Transverse colon (tissue), 4 donors: ENCODE measurements around the gene CCDC50. TPM values are rescaled to one million over a fixed set of nuclear protein-coding genes. Genes with fewer than 3 reads are reported as not detected.

ENCODE experiments used
- DNase-seq: peaks from one replicate; pipeline ENCODE4 v3.0.0-alpha.2; 2019
- H3K27ac ChIP-seq, 4 donors: fragments of 200-600 bp; sonication (generic); 2 replicates each; pipeline ENCODE4 v1.5.1; 2016 to 2018; ENCODE audit warnings: inconsistent platforms in 4 of 4
- H3K27me3 ChIP-seq: fragments of 200-600 bp; sonication (generic); 2 replicates; pipeline ENCODE4 v1.5.1; 2017; ENCODE audit warnings: inconsistent platforms
- H3K36me3 ChIP-seq, 4 donors: fragments of 200-600 bp; sonication (generic); 2 replicates each; pipeline ENCODE4 v1.5.1; 2017 to 2019; ENCODE audit warnings: inconsistent platforms in 4 of 4
- H3K4me1 ChIP-seq, 4 donors: fragments of 200-600 bp; sonication (generic); 2 replicates each; pipeline ENCODE4 v1.5.1; 2017 to 2020; ENCODE audit warnings: inconsistent platforms in 4 of 4
- H3K4me3 ChIP-seq, 4 donors: fragments of 200-600 bp; sonication (generic); 1 replicate in 1 of 4; 2 replicates in 3 of 4; pipeline versions ENCODE4 v1.5.1 to v1.6.1; 2017 to 2019; ENCODE audit warnings: inconsistent platforms in 4 of 4
- H3K9me3 ChIP-seq, 2 donors: fragments of 200-600 bp; sonication (generic); 2 replicates each; pipeline ENCODE4 v1.5.1; 2017 to 2019; ENCODE audit warnings: inconsistent platforms in 2 of 2
- EP300 ChIP-seq: sonication (generic); formaldehyde crosslinking; IDR thresholded peaks from one replicate; pipeline ENCODE4 v1.6.1; 2017; ENCODE audit warnings: antibody characterized with exemption, low read depth
- POLR2A ChIP-seq: fragments of 450-650 bp; IDR thresholded peaks from one replicate; pipeline ENCODE4 v1.6.1; 2016; ENCODE audit warnings: antibody characterized with exemption, mild to moderate bottlenecking, moderate library complexity
- POLR2AphosphoS5 ChIP-seq, 3 donors: sonication (generic); formaldehyde crosslinking; IDR thresholded peaks; one replicate each; pipeline ENCODE4 v1.6.1; 2016; ENCODE audit warnings: antibody characterized with exemption in 3 of 3
- WGBS, 2 donors: methylation state at CpG; one replicate each; pipeline ENCODE4 v1.1.5; 2018; ENCODE audit warnings: low coverage in 1 of 2; 5-methylcytosine and 5-hydroxymethylcytosine counted together
- in situ Hi-C, 4 donors: fragments of 200-750 bp; cut with MboI; loops; one replicate each; pipeline versions ENCODE4 v1.15.0 to v1.15.1; 2017; ENCODE audit warnings: low sequenced_read_pairs in 3 of 4, low pct_ligation_motif_present in 1 of 4, low pct_unique_long_range_greater_than_20kb in 1 of 4
- intact Hi-C: fragments of 100-400 bp; cut with DNase I; formaldehyde crosslinking; loops from one replicate; pipeline ENCODE4 v1.15.1; 2023; ENCODE audit warnings: low total_unique reads
- total RNA-seq, 4 donors: library from RNA; depleted of rRNA; stranded (reverse); fragments of >200 nt; gene quantifications; one replicate each; pipeline ENCODE4 v1.1.0, GENCODE V29; 2016
- TF ChIP-seq, protein P1 (sequence below), 5 experiments: fragments of 200-600 bp in 3 of 5; fragments of 450-650 bp in 2 of 5; sonication (generic) in 3 of 5; IDR thresholded peaks; 1 replicate in 2 of 5; 2 replicates in 3 of 5; pipeline ENCODE4 v1.5.1; 2016 to 2017; ENCODE audit warnings: antibody characterized with exemption in 5 of 5, inconsistent platforms in 3 of 5, mild to moderate bottlenecking in 2 of 5, moderate library complexity in 1 of 5

CCDC50 gene
- total RNA-seq, 4 donors from 2014 or later: 61.3 to 78.0 (median 69.5) TPM

DNA sequence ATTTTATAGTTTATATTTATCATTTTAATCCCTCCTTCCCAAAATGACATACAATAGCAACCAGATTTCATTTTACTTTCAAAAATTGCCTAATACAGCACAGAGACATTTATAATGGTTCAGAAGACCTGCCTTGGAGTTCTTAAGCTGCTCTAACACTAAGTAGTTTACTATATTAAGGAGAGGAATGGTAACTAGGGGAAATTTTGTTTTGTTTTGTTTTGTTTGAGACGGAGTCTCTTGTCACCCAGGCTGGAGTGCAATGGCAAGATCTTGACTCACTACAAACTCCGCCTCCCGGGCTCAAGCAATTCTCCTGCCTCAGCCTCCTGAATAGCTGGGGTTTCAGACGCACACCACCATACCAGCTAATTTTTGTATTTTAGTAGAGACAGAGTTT lies 22.8 kb upstream of the CCDC50 start:
- no peak for DNase-seq
- in situ Hi-C loops: no loop called here
- 88% methylated on average over 4 of the region's 4 CpGs; no CpG with 5 or more reads in 1 of the 2 donors for whole genome bisulfite sequencing, 2 donors
- Histone ChIP-seq H3K4me1 (peaks cover 0 to 6% (median 3%) of the 10 kb centered on the region in 4 donors), H3K27me3 (no peaks in the 10 kb centered on the region), H3K27ac (no peak overlapping the region), H3K9me3 (no peaks in the 10 kb centered on the region), H3K4me3 (no peak overlapping the region), H3K36me3 (no peaks in the 10 kb centered on the region)
- intact Hi-C loops: no loop called here
- TF ChIP-seq POLR2AphosphoS5 (IDR thresholded peaks at IDR 0.05) (no peak), EP300 (no peak), POLR2A (no peak)
- TF ChIP-seq, protein P1, sequence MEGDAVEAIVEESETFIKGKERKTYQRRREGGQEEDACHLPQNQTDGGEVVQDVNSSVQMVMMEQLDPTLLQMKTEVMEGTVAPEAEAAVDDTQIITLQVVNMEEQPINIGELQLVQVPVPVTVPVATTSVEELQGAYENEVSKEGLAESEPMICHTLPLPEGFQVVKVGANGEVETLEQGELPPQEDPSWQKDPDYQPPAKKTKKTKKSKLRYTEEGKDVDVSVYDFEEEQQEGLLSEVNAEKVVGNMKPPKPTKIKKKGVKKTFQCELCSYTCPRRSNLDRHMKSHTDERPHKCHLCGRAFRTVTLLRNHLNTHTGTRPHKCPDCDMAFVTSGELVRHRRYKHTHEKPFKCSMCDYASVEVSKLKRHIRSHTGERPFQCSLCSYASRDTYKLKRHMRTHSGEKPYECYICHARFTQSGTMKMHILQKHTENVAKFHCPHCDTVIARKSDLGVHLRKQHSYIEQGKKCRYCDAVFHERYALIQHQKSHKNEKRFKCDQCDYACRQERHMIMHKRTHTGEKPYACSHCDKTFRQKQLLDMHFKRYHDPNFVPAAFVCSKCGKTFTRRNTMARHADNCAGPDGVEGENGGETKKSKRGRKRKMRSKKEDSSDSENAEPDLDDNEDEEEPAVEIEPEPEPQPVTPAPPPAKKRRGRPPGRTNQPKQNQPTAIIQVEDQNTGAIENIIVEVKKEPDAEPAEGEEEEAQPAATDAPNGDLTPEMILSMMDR (IDR thresholded peaks at IDR 0.05): no peak

DNA sequence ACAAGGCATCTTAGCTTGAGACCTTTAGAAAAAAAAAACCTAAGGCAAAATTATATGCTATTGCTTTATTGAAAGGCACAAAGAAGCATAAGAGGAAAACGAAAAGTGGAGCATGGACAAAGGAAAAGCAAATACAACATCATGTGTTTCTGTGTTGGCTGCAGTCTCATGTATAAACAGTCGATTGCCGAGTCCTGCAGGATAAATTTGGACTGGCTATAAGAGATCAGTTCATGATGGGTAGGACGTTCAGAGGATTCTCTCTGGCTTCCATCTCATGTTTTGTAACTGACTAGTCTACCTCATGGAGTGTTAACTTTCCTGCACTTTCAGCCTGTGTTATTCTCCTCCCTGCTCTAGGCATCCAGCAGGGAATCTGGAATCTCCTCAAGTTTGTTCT lies 21.9 kb upstream of the CCDC50 start:
- no peaks in the 10 kb centered on the region for H3K36me3 ChIP-seq
- H3K27ac ChIP-seq: no peak overlapping the region
- no peak overlapping the region for H3K4me3 ChIP-seq
- no peak for TF ChIP-seq POLR2AphosphoS5 (IDR thresholded peaks at IDR 0.05)
- TF ChIP-seq EP300: no peak
- TF ChIP-seq POLR2A: no peak
- TF ChIP-seq, protein P1 (IDR thresholded peaks at IDR 0.05): no peak
- H3K27me3 ChIP-seq: no peaks in the 10 kb centered on the region
- 76% methylated on average over 3 to 4 of the region's 4 CpGs for WGBS, 2 donors
- DNase-seq: no peak
- in situ Hi-C loops: no loop called here
- intact Hi-C loops: no loop called here
- peaks cover 0 to 3% (median 2%) of the 10 kb centered on the region in 4 donors for H3K4me1 ChIP-seq
- no peaks in the 10 kb centered on the region for H3K9me3 ChIP-seq

DNA sequence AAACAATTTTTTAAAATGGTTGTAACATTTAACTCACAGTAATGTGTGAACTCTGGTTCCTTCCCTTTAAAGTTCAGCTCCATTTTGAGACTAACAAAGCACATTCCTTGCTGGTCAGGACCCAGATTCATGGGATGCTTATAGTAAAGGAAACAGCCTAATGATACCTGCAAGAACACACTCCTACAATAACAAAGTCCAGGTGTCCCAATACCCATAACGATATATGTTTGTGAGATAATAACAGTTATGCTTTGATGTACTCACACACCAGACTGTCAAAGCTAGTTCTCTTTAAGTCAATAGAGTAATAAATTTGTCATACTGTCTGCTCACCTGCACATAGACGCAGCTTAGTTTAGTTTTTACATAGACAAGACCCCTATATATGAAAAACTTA lies 15.9 kb upstream of the CCDC50 start:
- Histone ChIP-seq H3K9me3 (no peaks in the 10 kb centered on the region), H3K4me3 (no peak overlapping the region), H3K36me3 (no peaks in the 10 kb centered on the region), H3K27me3 (no peaks in the 10 kb centered on the region), H3K27ac (no peak overlapping the region), H3K4me1 (no peaks in the 10 kb centered on the region)
- 45 to 69% methylated on average over 2 of the region's 2 CpGs for WGBS, 2 donors
- no peak for DNase-seq
- TF ChIP-seq EP300 (no peak), POLR2A (no peak), POLR2AphosphoS5 (IDR thresholded peaks at IDR 0.05) (no peak)
- TF ChIP-seq, protein P1 (IDR thresholded peaks at IDR 0.05): no peak
- intact Hi-C loops: no loop called here
- in situ Hi-C loops: no loop called here

DNA sequence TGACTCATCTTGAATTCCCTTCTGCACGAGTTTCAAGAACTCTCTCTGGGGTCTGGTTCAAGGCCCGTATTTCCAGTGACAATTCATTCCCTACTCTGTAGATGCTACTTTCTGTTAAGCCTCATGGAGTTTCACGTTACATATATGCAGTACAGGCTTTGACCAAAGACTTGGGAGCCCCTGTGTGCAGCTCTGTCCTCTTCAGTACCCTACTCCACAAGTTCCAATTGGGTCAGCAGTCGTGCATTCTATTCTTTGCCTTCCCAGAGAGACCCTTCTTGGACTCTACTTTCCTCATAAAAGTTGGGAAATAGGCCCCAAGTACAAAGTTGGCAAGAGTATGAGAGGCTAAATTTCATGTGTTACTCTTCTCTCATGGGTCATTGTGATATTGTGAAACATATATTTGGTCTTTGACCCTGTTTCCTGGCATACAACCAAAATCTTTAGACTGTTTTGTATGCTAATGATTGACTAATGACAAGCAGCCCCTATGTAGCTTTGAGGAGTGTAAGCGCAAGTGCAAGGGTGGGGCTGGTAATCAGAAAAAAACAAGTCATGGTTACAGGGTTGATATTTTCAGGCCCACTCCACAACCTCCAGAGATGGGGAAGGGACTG lies 15.0 kb upstream of the CCDC50 start:
- WGBS, 2 donors: 90 to 94% methylated on average over 2 to 5 of the region's 5 CpGs

More for the DNA sequence above, 15.0 kb upstream of the CCDC50 start:
- no peak for DNase-seq
- H3K27ac ChIP-seq: no peak overlapping the region
- intact Hi-C loops: no loop called here
- no peaks in the 10 kb centered on the region for H3K36me3 ChIP-seq
- H3K4me3 ChIP-seq: no peak overlapping the region
- no peaks in the 10 kb centered on the region for H3K4me1 ChIP-seq
- in situ Hi-C loops: no loop called here
- H3K9me3 ChIP-seq: no peaks in the 10 kb centered on the region
- TF ChIP-seq, protein P1 (IDR thresholded peaks at IDR 0.05): no peak
- no peak for TF ChIP-seq POLR2AphosphoS5 (IDR thresholded peaks at IDR 0.05)
- no peak for TF ChIP-seq EP300
- TF ChIP-seq POLR2A: no peak
- H3K27me3 ChIP-seq: no peaks in the 10 kb centered on the region
